ENCODE data around the gene SPPL3.

SPPL3 gene

GRCh38 chr12:120724720-120725119 is 179.4 kb downstream of the SPPL3 start:
- DNase-seq (ENCODE audit: low spot score): no peak

GRCh38 chr12:120722784-120723183 is 181.4 kb downstream of the SPPL3 start:
- DNase-seq (ENCODE audit: low spot score): no peak

- no peak for DNase-seq (ENCODE audit: low spot score)
Observed at GRCh38 chr12:120721866-120722265, 182.3 kb downstream of the SPPL3 start.

- DNase-seq (ENCODE audit: low spot score): no peak
Observed at GRCh38 chr12:120720987-120721801, 183.0 kb downstream of the SPPL3 start.

- DNase-seq (ENCODE audit: low spot score): no peak
Observed at GRCh38 chr12:120720234-120720986, 183.7 kb downstream of the SPPL3 start.

GRCh38 chr12:120719496-120720233 is 184.5 kb downstream of the SPPL3 start:
- no peak for DNase-seq (ENCODE audit: low spot score)

- no peak for DNase-seq (ENCODE audit: low spot score)
Observed at GRCh38 chr12:120719072-120719471, 185.1 kb downstream of the SPPL3 start.

GRCh38 chr12:120718055-120718454 is 186.1 kb downstream of the SPPL3 start:
- no peak for DNase-seq (ENCODE audit: low spot score)

GRCh38 chr12:120713861-120714482 is 190.2 kb downstream of the SPPL3 start:
- DNase-seq (ENCODE audit: low spot score): peak; percentile 81

GRCh38 chr12:120712610-120713009 is 191.5 kb downstream of the SPPL3 start:
- no peak for DNase-seq (ENCODE audit: low spot score)
